ENCODE measurements around the gene FGL2. TPM values are rescaled to one million over a fixed set of nuclear protein-coding genes. Genes with fewer than 3 reads are reported as not detected.
"Not testable (repeated sequence)": the region's sequence is repeated elsewhere in the genome, so short reads cannot be mapped to it uniquely, and the experiment has no call there.

The FGL2 gene, protein sequence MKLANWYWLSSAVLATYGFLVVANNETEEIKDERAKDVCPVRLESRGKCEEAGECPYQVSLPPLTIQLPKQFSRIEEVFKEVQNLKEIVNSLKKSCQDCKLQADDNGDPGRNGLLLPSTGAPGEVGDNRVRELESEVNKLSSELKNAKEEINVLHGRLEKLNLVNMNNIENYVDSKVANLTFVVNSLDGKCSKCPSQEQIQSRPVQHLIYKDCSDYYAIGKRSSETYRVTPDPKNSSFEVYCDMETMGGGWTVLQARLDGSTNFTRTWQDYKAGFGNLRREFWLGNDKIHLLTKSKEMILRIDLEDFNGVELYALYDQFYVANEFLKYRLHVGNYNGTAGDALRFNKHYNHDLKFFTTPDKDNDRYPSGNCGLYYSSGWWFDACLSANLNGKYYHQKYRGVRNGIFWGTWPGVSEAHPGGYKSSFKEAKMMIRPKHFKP
- total RNA-seq (2014; rRNA removed; shearing (Covaris generic); ENCODE audit: low replicate concordance), result not detected in 2 replicates

- Histone ChIP-seq H3K4me3 (no peak within 1 kb of the TSS), H3K36me3 (no peaks in the 10 kb centered on the region), H3K27me3 (no peaks in the 10 kb centered on the region), H3K9me3 (no peaks in the 10 kb centered on the region)
- peak; percentile 49 for DNase-seq
Measured at GRCh38 chr7:77199013-77199966, at the start of gene FGL2. TSS of gene FGL2 (minus strand) at chr7:77199819. CDS start at chr7:77199793, 26 bp downstream.

GRCh38 chr7:77248154-77248553 is 48.5 kb upstream of the FGL2 start:
- H3K9me3 ChIP-seq, result no peaks in the 10 kb centered on the region
- H3K27me3 ChIP-seq, result no peaks in the 10 kb centered on the region
- H3K36me3 ChIP-seq, result no peaks in the 10 kb centered on the region
- no peak overlapping the region for H3K4me3 ChIP-seq
- DNase-seq, result no peak

- no peaks in the 10 kb centered on the region for H3K27me3 ChIP-seq
- no peaks in the 10 kb centered on the region for H3K9me3 ChIP-seq
- H3K4me3 ChIP-seq, result no peak overlapping the region
- DNase-seq, result peak; percentile 49
- H3K36me3 ChIP-seq, result no peaks in the 10 kb centered on the region
Measured at GRCh38 chr7:77247206-77247850, 47.7 kb upstream of the FGL2 start.

DNA sequence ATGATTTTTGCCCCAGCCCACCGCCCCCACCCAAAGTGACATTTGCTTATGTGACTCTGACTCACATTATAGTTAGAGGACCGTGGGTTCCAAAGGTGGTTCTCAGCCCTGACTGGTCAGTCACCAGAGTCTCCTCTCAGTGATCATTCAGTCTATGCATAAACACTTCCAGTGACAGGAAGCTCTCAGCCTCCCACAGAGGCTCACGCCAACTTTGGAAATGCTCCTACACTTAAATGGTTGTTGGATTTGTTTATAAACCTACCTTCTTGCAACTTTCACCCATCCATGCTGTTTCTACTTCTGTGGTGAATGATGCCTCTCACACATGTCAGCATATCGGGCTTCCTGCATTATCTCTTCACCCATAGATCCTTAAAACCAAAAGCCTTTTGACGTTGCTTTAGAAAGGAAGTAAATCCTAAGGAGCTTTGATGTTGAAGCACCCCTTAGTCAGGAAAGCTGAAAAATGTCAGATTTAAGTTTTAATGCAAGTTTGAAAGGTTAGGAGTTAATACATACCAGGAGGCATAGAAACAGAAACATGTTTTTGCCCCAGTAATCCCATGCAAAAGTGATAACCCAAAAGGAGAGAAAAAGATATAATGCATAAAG is 46.5 kb upstream of the FGL2 start:
- H3K27me3 ChIP-seq, result no peaks in the 10 kb centered on the region
- H3K4me3 ChIP-seq, result no peak overlapping the region
- no peak for DNase-seq
- no peaks in the 10 kb centered on the region for H3K9me3 ChIP-seq
- H3K36me3 ChIP-seq, result no peaks in the 10 kb centered on the region

DNA sequence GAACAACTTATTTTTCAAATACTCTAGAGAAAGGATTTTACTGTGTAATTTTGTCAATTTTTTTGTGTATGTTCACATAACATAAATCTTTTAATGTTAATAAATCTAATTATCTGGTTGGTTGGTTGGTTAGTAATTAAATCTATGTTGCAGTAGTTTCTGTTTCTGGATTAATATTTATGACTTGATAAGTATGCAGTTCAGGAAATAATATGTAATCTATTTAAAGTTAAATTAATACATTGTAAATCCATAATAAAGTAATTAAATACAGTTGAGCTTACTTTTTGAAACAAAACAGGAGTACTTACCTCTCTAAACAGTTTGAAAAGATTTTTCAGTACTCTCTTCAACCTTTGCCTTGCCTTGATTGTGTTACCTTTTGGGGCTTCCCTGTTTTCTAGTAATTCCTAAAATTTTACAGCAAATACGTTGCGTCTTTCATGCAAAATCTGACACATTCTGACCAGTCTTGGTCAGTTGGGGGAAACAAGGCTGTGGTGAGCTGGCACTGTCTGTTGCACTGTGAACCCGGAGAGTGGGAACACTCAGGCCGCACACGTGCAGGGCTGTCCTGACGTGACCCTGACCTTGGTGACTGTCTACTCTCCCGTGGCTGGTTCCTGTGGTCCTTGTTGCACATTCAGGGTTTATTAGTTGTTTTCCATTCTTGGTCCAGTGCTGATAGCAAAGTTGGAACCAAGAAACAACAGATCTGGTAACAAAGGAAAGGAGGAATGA is 45.6 kb upstream of the FGL2 start:
- no peak overlapping the region for H3K4me3 ChIP-seq
- H3K36me3 ChIP-seq, result no peaks in the 10 kb centered on the region
- no peak for DNase-seq
- no peaks in the 10 kb centered on the region for H3K9me3 ChIP-seq
- no peaks in the 10 kb centered on the region for H3K27me3 ChIP-seq

DNA sequence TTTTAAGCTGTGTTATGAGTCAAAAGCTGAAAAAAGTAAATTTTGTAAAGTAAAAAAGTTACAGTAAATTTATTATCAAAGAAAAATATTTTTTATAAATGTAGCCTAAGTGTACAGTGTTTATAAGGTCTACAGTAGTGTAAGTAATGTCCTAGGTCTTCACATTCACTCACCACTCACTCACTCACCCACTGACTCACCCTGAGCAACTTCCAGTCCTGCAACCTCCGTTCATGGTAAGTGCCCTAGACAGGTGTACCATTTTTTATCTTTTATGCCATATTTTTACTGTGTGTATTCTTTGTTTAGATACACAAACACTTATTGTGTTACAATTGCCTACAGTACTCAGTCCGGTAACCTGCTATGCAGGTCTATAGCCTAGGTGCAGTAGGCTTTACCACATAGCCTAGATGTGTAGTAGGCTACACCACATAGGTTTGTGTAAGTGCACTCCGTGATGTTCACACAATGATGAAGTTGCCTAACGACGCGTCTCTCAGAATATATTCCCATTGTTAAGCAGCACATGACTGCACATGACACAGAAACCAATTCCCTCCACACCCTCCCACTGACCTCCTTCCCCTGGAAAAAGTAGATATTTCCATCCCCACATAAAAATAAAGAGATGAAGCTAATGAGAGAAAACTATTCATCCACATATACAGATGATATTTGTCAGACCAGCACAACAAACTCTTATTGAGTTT is 44.8 kb upstream of the FGL2 start:
- H3K9me3 ChIP-seq, result no peaks in the 10 kb centered on the region
- no peaks in the 10 kb centered on the region for H3K36me3 ChIP-seq
- DNase-seq, result no peak
- H3K27me3 ChIP-seq, result no peaks in the 10 kb centered on the region
- H3K4me3 ChIP-seq, result no peak overlapping the region

- Histone ChIP-seq H3K9me3 (no peaks in the 10 kb centered on the region), H3K4me3 (no peak overlapping the region), H3K36me3 (no peaks in the 10 kb centered on the region), H3K27me3 (no peaks in the 10 kb centered on the region)
- DNase-seq, result no peak
Measured at GRCh38 chr7:77242554-77242953, 42.9 kb upstream of the FGL2 start.

- H3K36me3 ChIP-seq, result no peaks in the 10 kb centered on the region
- DNase-seq, result no peak
- no peaks in the 10 kb centered on the region for H3K9me3 ChIP-seq
- H3K4me3 ChIP-seq, result no peak overlapping the region
- H3K27me3 ChIP-seq, result no peaks in the 10 kb centered on the region
Measured at GRCh38 chr7:77242068-77242467, 42.4 kb upstream of the FGL2 start.

DNA sequence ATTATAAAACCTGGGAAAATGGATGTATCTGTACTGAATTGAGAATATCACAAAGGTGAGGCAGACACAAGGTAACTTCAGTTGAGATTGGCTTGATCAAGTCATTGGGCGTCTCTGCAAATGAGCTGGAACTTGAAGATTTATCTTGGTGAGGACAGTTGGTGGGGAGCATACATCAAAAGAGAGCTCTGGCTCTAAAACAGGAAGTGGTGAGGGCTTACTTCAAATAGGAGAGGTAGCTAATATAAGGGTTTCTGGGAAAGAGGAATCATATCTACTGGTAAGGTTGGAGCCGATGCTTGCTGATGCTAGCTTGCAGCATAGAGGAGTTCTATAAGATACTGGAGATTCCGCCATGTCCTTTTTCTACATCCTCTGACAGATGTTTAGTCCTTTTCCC is 39.9 kb upstream of the FGL2 start:
- Histone ChIP-seq H3K4me3 (no peak overlapping the region), H3K9me3 (no peaks in the 10 kb centered on the region), H3K36me3 (no peaks in the 10 kb centered on the region), H3K27me3 (no peaks in the 10 kb centered on the region)
- DNase-seq, result no peak

GRCh38 chr7:77238703-77239136 is 39.1 kb upstream of the FGL2 start:
- DNase-seq, result no peak
- H3K36me3 ChIP-seq, result no peaks in the 10 kb centered on the region
- H3K4me3 ChIP-seq, result no peak overlapping the region
- H3K27me3 ChIP-seq, result no peaks in the 10 kb centered on the region
- H3K9me3 ChIP-seq, result no peaks in the 10 kb centered on the region

GRCh38 chr7:77235276-77235675 is 35.7 kb upstream of the FGL2 start:
- Histone ChIP-seq H3K4me3 (no peak overlapping the region), H3K9me3 (no peaks in the 10 kb centered on the region), H3K27me3 (no peaks in the 10 kb centered on the region), H3K36me3 (no peaks in the 10 kb centered on the region)
- DNase-seq, result no peak

- H3K27me3 ChIP-seq, result no peaks in the 10 kb centered on the region
- DNase-seq, result no peak
- no peaks in the 10 kb centered on the region for H3K36me3 ChIP-seq
- no peak overlapping the region for H3K4me3 ChIP-seq
- H3K9me3 ChIP-seq, result no peaks in the 10 kb centered on the region
Measured at GRCh38 chr7:77232467-77232866, 32.8 kb upstream of the FGL2 start.

- H3K4me3 ChIP-seq, H3K27me3 ChIP-seq, H3K9me3 ChIP-seq, H3K36me3 ChIP-seq, DNase-seq: not testable (repeated sequence)
Measured at GRCh38 chr7:77228795-77229194, 29.2 kb upstream of the FGL2 start.

- no peaks in the 10 kb centered on the region for H3K36me3 ChIP-seq
- DNase-seq, result no peak
- no peak overlapping the region for H3K4me3 ChIP-seq
- H3K27me3 ChIP-seq, result no peaks in the 10 kb centered on the region
- no peaks in the 10 kb centered on the region for H3K9me3 ChIP-seq
Measured at GRCh38 chr7:77226357-77226839, 26.8 kb upstream of the FGL2 start.

DNA sequence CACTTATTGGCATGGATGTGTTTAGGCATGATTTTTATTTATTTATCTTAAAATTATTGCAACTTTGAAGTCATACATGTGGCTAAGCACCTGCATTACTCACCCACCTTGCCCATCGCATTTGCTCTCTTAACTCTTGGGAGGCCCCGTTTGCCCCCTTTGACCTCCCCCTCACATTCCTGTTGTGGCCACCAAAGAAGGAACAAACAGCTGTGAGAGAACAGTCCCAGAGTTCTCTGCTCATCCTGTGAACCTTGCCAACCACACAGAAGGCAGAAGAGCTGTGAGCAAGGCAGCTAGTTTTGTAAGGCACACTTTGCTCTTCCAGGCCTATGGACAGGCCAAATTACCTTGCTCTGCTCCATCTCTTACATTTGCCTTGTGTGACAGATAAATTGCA is 23.6 kb upstream of the FGL2 start:
- DNase-seq, result no peak
- Histone ChIP-seq H3K4me3 (no peak overlapping the region), H3K9me3 (no peaks in the 10 kb centered on the region), H3K27me3 (no peaks in the 10 kb centered on the region), H3K36me3 (no peaks in the 10 kb centered on the region)
